WERI-Rb-1 (cell line): ENCODE data around the gene PTPN11.

Experiments used
- DNase-seq: peaks from one replicate; pipeline ENCODE4 v3.0.0-alpha.2; 2020
- H3K27ac ChIP-seq: fragments of 250-450 bp; sonication (Bioruptor Pico); 2 replicates; pipeline ENCODE4 v1.5.1; 2020; ENCODE audit warnings: mild to moderate bottlenecking, moderate library complexity
- H3K27me3 ChIP-seq: fragments of 250-450 bp; sonication (Bioruptor Pico); 2 replicates; pipeline ENCODE4 v1.5.1; 2021; ENCODE audit warnings: mild to moderate bottlenecking, low read depth, moderate library complexity; ENCODE audit not compliant: insufficient read depth, severe bottlenecking
- H3K36me3 ChIP-seq: fragments of 250-450 bp; sonication (Bioruptor Pico); 2 replicates; pipeline ENCODE4 v1.5.1; 2020; ENCODE audit warnings: mild to moderate bottlenecking, moderate library complexity
- H3K4me3 ChIP-seq: 2 replicates; pipeline ENCODE4 v1.5.1; 2011; ENCODE audit warnings: low read depth, mild to moderate bottlenecking, control low read depth, low read length
- H3K9me3 ChIP-seq: fragments of 250-450 bp; sonication (Bioruptor Pico); 2 replicates; pipeline ENCODE4 v1.5.1; 2021; ENCODE audit warnings: mild to moderate bottlenecking, moderate library complexity; ENCODE audit not compliant: severe bottlenecking
- TF ChIP-seq, protein P1 (sequence below): IDR thresholded peaks from 2 replicates; pipeline ENCODE4 v1.5.1; 2011; ENCODE audit warnings: low read depth, mild to moderate bottlenecking, control low read depth, inconsistent platforms, low read length

The PTPN11 gene

DNA sequence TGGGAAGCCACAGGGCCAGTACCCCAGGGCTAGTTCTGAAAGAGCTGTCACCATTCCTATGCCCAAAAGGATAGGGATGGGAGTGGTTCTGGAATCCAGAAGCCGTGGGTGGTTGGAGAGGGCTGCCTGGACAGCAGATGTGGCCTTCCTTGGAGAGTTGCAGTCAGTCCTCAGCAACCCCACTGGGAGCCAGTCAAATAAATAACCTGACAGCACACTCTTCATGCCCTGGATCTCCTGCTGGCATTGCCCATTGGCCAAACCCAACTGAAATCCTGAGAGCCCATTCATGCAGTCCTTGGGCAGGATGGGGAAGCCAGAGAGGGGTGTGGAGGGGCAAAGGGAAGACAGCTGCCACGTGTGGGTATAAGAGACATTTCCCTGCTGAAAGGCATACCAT is 128.2 kb downstream of the PTPN11 start:
- Histone ChIP-seq H3K9me3 (peaks cover 3% of the 10 kb centered on the region), H3K4me3 (no peak overlapping the region), H3K36me3 (no peaks in the 10 kb centered on the region), H3K27me3 (peaks cover 67% of the 10 kb centered on the region), H3K27ac (no peak overlapping the region)
- TF ChIP-seq, protein P1, sequence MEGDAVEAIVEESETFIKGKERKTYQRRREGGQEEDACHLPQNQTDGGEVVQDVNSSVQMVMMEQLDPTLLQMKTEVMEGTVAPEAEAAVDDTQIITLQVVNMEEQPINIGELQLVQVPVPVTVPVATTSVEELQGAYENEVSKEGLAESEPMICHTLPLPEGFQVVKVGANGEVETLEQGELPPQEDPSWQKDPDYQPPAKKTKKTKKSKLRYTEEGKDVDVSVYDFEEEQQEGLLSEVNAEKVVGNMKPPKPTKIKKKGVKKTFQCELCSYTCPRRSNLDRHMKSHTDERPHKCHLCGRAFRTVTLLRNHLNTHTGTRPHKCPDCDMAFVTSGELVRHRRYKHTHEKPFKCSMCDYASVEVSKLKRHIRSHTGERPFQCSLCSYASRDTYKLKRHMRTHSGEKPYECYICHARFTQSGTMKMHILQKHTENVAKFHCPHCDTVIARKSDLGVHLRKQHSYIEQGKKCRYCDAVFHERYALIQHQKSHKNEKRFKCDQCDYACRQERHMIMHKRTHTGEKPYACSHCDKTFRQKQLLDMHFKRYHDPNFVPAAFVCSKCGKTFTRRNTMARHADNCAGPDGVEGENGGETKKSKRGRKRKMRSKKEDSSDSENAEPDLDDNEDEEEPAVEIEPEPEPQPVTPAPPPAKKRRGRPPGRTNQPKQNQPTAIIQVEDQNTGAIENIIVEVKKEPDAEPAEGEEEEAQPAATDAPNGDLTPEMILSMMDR, result no peak
- no peak for DNase-seq

DNA sequence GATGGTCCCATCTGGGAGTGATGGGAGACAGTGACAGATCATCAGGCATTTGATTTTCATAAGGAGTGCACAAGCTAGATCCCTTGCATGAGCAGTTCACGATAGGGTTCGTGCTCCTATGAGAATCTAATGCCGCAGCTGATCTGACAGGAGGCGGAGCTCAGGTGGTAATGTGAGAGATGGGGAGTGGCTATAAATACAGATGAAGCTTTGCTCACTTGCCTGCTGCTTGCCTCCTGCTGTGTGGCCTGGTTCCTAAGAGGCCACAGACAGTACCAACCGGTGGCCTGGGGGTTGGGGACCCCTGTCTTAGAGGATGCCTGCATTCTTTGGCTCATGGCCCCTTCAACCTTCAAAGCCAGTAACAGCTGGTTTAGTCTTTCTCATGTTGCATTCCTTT is 130.3 kb downstream of the PTPN11 start:
- Histone ChIP-seq H3K9me3 (peaks cover 2% of the 10 kb centered on the region), H3K27ac (no peak overlapping the region), H3K4me3 (no peak overlapping the region), H3K27me3 (peaks cover 73% of the 10 kb centered on the region), H3K36me3 (no peaks in the 10 kb centered on the region)
- TF ChIP-seq, protein P1, result no peak
- DNase-seq, result no peak

DNA sequence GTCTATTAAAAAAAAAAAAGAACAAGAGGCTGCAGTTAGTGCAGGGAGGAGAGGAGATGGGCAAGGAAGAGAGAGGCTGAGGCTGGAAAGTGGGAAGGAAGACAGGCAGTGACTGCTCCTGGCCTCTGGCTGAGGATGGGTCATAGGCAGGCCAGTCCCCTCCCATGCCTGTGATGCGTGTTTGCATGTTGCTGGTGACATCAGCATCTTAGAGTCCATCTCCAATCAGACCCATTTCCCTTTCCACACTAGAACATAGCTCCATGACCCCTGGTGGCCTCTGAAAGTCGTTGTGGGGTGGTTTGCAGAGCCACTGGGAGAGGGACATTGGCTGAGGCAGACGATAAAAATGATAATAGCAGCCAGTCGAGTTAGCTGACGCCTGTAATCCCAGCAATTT is 132.9 kb downstream of the PTPN11 start:
- peaks cover 71% of the 10 kb centered on the region for H3K27me3 ChIP-seq
- TF ChIP-seq, protein P1, result no peak
- no peak for DNase-seq

DNA sequence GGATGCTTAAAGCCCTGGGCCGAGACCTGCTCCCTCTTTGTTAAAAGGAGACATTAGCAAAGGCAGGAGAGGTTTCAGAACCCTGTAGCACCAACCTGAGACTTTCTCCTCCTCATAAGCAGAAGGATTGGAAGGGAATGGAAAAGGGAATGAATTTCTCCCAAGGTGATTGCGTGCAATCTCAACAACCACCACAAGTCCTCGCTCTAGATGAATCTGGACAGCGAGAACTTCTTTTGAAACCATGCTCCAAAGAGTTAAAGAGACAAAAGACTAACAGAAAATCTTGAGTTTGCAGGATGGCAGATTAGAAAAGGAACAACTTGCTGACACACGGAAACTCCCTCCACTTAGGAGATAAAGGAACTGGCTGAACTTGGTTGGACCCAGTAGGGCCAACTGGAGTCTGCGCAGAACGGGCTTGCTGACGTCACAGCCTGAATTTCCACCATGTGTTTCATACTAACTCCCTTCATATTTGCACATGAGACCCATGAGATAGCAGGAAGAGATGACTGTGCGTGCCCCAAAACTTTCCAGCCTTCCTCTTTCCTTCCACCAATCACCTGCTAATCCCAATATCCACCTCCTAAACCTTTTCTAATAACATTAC is 137.0 kb downstream of the PTPN11 start:
- H3K9me3 ChIP-seq, result no peaks in the 10 kb centered on the region
- H3K27me3 ChIP-seq, result peaks cover 75% of the 10 kb centered on the region
- H3K4me3 ChIP-seq, result no peak overlapping the region
- H3K36me3 ChIP-seq, result no peaks in the 10 kb centered on the region
- no peak for DNase-seq
- TF ChIP-seq, protein P1, result no peak
- H3K27ac ChIP-seq, result no peak overlapping the region

More for the DNA sequence above, 132.9 kb downstream of the PTPN11 start:
- H3K4me3 ChIP-seq, result no peak overlapping the region
- H3K27ac ChIP-seq, result no peak overlapping the region
- no peaks in the 10 kb centered on the region for H3K9me3 ChIP-seq
- no peaks in the 10 kb centered on the region for H3K36me3 ChIP-seq

DNA sequence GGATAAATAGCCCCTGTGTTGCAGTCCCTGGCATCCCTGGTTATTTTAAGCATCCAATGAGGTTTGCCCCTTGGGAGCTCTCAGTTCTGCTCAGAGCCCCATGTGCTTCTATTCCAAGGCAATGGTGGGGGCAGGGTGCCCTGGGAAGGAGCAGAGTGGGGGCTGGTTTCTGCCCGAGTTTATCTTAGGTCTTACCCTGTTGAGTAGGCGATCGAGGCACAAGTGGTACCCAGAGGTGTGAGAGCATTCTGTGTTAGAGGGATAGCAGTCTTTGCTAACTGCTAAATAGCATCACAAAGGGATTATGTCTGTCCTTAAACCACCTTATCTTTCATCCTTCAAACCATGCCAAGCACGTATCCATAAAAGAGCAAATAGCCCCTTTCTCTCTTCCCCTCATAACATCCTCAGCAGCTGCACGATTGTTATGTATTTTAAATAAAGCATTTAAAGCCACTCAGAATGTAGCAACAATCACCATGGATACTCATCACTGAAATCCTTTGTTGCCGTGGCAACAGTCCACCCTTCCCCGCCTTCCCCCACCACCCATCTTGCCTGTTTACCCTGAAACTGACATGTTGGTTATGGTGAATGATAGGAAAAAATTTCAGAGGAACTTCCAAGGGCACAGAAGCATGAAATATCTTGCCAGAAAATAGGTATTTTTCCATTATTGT is 139.3 kb downstream of the PTPN11 start:
- no peaks in the 10 kb centered on the region for H3K9me3 ChIP-seq
- H3K36me3 ChIP-seq, result no peaks in the 10 kb centered on the region
- TF ChIP-seq, protein P1, result no peak
- H3K27ac ChIP-seq, result no peak overlapping the region
- H3K27me3 ChIP-seq, result peaks cover 83% of the 10 kb centered on the region
- DNase-seq, result no peak
- H3K4me3 ChIP-seq, result no peak overlapping the region
